ENCODE results near the gene GRAMD2A.

GRCh38 chr15:72160696-72161245 is 36.8 kb downstream of the GRAMD2A start:
- no peak for TF ChIP-seq RAD21 (IDR thresholded peaks at IDR 0.05; ENCODE audit: insufficient read depth, low read depth, low read length)
- no peak for TF ChIP-seq CEBPB (IDR thresholded peaks at IDR 0.05; ENCODE audit: borderline replicate concordance in 1 of 2, low read depth in 2 of 2, low read length in 2 of 2)
- TF ChIP-seq POLR2A (IDR thresholded peaks at IDR 0.05; ENCODE audit: low read depth, low read length), result no peak
- TF ChIP-seq POLR2AphosphoS5 (IDR thresholded peaks at IDR 0.05; ENCODE audit: low read length), result no peak
- TF ChIP-seq SP1 (IDR thresholded peaks at IDR 0.05; ENCODE audit: low read depth, low read length), result no peak
- TF ChIP-seq CTCF (IDR thresholded peaks at IDR 0.05 in 2 of 3, conservative IDR thresholded peaks at IDR 0.05 in 1 of 3; ENCODE audit: control insufficient read depth in 2 of 3, extremely low read depth in 1 of 3, insufficient read depth in 1 of 3, low read depth in 3 of 3, low read length in 3 of 3), result no peak
- no peak for TF ChIP-seq GABPA (IDR thresholded peaks at IDR 0.05; ENCODE audit: low read depth)
- TF ChIP-seq ZNF207 (IDR thresholded peaks at IDR 0.05; ENCODE audit: borderline replicate concordance), result no peak
- no peak for TF ChIP-seq CBX5 (IDR thresholded peaks at IDR 0.05; ENCODE audit: low read depth)
- no peak for TF ChIP-seq NR2C1 (IDR thresholded peaks at IDR 0.05)
- TF ChIP-seq YY1 (IDR thresholded peaks at IDR 0.05; ENCODE audit: low read depth, low read length), result no peak
- TF ChIP-seq ESRRA (IDR thresholded peaks at IDR 0.05; ENCODE audit: low read length), result no peak
- no peak for TF ChIP-seq MEF2A (IDR thresholded peaks at IDR 0.05; ENCODE audit: insufficient read depth, low read depth, low read length)
- no peak for TF ChIP-seq SRF (IDR thresholded peaks at IDR 0.05; ENCODE audit: low read depth in 2 of 2, low read length in 2 of 2)
